ENCODE measurements around the gene DAPK3.
"Not testable (repeated sequence)": the region's sequence is repeated elsewhere in the genome, so short reads cannot be mapped to it uniquely, and the experiment has no call there.

DAPK3 gene

DNA sequence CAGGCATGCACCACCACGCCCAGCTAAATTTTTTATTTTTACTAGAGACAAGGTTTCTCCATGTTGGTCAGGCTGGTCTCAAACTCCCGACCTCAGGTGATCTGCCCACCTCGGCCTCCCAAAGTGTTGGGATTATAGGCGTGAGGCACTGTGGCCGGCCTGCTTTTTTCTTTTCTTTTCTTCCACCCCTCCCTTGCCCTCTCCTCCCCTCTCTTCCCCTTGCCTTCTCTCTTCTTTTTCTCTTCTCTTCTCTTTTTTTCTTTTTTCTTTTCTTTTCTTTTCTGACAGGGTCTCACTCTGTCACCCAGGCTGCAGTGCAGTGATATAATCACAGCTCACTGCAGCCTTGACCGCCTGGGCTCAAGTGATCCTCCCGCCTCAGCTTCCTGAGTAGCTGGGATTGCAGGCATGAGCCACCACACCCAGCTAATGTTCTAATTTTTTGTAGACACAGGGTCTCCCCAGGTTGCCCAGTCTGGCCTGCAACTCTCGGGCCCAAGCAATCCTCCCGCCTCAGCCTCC lies 18.1 kb downstream of the DAPK3 start:
- DNase-seq: not testable (repeated sequence)

DNA sequence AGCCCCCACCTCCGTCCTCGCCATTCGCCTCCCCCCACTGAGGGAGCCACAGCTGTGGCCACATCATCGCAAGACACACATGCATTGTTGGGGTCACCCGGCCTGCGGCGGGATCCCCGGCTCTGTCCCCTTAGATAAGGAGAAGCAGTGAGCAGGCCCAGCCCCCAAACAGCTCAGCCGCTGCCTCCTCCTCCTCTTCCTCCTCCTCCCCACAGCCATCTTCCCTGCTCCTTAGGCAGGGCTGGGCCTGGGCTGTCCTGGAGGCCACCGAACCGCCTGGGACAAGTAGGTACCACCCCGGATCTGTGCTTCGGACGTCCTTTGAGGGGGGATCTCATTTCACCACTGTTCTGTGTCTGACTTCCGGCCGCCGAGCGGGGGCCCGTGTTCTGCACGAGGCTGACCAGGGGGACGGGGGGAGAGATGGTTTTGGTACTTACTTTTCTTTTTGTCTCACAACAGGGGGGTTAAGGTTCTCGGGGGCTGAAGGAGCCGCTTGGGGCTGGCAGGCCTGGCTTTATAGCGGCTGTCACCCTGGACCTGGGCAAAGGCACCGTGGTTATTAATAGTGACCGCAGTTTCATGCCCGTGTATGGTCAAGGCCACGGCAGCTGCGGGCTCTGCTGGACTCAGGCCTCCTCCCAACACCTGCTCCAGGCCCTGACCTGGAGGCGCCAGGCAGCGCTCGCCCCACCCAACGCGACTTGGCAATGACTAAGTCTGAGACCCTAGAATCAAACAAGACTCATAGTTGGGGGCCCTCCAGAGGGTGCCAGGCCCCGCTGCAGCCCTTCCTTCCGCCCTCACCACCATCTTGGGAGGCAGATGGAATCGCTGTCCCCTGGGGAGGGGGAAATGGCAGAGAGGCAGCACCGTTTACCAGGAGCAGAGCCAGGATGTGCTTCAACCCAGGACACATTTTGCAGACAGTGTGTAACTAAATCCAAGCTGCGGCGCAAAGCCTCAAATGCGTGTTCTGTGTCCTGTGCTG lies 19.7 kb downstream of the DAPK3 start:
- peak in 1 of 2 experiments; percentile 48 for DNase-seq

DNA sequence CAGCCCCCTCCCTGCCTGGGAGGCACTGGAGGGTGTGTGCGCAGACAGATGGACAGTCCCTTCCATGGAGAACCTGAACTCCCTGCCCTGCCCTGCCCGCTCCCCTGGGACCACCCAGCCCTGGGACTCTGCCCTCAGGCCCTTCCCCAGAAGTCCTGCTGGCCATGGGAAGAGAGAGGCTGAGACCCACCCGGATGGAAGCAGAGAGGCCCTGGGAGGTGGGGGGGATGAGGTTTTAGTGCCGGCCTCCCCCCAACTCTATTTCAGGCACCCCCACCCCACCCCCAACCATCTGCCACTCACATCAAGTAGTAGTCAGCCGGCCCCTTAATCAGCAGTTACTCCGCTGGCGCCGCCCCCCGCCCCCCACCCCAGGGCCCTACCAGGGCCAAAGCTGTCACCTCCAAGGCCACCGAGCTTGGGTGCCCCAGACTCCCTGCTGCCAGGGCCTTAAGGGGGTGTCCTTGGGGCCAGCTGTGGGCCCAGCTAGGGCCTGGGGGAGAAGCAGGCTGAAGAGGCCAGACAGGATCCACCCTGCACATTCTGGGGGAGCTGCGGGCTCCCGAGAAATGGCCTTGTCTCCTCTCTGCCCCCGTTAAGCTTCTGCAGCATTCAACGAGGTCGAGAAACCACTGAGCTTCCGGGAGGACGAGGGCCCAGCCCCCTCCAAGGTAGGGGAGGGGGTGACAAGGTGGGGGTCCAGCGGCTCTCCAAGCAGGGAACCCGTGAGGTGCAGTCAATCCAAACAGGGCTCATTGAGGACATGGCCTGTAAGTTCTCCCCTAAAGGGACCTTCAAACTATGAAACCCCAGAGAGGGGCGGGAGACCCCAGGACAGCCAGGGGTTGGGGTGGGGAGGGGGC lies 20.7 kb downstream of the DAPK3 start:
- DNase-seq: no peak

DNA sequence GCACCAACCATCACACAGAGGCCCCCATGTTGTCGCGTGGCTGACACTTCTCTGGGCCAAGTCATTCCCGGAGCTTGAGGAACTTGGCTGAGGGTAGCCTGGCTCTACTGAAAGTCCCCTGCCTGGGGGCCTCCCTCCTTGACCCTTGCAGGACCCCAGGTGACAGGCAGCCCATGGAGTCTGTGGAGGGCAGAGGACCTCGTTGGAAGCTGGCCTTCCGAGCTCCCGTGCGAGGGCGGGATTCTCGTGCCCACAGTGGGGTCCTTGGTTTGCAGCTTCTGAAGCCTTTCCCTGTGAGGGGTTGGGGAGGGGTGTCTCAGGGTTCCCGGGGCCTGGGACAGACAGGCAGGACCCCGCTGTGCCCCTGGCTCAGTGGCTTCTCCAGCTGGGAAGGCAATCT lies 21.6 kb downstream of the DAPK3 start:
- DNase-seq: no peak

- not testable (repeated sequence) for DNase-seq
Observed at GRCh38 chr19:3947316-3947933, 23.5 kb downstream of the DAPK3 start.

DNA sequence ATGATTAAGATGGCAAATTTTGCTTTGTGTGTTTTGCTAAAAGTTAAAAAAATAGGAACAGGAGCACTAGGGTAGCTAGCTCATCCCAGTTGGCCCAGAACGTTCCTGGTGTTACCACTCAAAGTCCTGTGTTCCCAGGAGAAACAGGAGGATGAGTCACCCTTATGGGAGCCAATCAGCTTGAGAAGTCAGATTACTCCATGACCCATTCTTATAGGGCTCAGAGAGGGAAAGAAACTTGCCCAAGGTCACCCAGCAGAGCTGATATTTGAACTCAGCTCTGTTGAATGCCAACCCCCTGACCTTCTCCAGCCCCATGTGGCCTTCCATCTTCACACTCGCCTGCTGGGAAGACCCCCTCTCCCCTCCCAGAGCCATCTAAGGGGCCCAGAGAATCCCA lies 25.1 kb downstream of the DAPK3 start:
- DNase-seq: no peak

DNA sequence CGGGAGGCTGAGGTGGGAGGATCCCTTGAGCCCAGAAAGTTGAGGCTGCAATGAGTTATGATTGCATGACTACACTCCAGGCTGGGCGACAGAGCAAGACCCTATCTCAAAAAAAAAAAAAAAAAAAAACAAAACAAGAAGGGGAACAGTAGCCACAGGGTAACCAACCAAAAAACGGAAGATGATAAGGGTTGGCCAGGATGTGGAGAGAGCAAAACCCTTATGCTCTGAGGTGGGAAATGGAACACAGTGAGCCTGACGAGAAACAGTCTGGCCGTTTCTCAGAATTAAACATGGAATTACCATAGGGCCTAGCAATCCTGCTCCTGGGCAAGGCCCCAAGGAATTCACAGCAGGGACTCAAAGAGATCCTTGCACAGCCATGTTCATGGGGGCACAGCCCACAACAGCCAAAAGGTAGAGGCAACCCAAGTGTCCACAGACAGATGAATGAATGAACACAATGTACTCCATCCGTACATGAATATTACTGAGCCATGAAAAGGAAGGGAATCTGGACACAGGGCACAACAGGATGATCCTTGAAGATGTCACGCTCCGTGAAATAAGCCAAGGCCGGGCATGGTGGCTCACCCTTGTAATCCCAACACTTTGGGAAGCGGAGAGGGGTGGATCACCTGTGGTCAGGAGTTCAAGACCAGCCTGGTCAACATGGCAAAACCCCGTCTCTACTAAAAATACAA lies 26.7 kb downstream of the DAPK3 start:
- DNase-seq: no peak

GRCh38 chr19:3942790-3943409 lies 28.0 kb downstream of the DAPK3 start:
- DNase-seq: no peak

DNA sequence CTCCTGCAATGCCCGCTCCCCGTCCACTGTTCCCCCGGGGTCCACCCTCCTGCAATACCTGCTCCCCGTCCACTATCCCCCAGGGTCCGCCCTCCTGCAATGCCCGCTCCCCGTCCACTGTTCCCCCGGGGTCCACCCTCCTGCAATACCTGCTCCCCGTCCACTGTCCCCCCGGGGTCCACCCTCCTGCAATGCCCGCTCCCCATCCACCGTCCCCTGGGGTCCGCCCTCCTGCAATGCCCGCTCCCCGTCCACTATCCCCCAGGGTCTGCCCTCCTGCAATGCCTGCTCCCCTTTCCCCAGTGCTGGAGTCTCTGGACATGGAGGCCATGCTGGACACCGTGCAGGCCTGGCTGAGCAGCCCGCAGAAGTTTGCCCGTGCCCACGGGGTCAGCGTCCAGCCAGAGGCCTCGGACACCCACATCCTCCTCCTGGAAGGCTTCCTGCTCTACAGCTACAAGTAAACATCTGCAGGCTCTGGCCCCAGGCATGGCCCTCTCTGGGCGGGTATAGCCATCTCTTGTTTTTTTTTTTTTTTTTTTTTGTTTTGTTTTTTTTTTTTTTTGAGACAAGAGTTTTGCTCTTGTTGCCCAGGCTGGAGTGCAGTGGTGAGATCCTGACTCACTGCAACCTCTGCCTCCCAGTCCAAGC lies 32.5 kb downstream of the DAPK3 start:
- DNase-seq: not testable (repeated sequence)

- DNase-seq: no peak
Observed at GRCh38 chr19:3936506-3937442, 34.1 kb downstream of the DAPK3 start.

DNA sequence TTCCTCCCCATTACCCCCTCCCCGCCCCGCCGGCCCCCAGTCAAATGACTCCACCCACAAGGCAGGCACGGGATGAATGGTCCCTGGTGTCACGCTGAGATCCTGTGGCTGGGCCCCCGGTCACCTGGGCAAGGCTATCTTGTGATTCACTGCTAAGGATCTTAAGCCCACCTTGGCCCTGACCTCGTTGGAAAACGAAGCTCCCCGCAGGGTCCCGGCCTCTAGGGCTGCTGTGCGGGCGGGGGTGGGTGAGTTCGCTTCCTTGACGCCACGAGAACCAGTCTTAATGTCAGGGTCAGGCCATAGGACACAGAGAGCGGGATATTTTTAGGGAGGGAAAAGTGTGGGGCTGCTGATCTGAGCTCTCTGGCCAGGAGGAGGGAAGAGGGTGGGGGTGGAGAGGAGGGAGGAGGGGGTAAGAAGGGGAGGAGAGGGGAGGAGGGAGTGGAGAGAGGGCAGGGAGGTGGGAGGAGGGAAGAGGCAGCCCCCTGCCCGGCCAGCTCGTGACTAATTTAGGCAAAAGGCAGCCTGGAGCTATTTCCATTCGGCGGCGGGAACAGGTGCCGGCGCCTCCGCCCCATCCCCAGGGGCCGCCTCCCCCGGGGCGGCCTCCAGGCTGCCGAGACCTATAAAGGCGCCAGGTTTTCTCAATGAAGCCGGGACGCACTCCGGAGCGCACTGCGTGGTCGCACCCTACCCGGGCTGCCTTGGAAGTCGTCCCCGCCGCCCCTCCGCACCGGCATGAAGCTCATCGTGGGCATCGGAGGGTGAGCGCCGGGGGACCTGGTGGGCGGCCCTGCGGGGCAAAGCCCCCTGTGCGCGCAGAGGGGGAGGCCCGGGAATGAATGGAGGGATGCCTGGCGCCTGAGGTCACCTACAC lies 37.7 kb downstream of the DAPK3 start, which contains the start of gene NMRK2:
TSS of gene NMRK2 (plus strand) at position 139 of the 880 bp plus-strand sequence. CDS start at position 742, 603 bp downstream.
- no peak for DNase-seq

DNA sequence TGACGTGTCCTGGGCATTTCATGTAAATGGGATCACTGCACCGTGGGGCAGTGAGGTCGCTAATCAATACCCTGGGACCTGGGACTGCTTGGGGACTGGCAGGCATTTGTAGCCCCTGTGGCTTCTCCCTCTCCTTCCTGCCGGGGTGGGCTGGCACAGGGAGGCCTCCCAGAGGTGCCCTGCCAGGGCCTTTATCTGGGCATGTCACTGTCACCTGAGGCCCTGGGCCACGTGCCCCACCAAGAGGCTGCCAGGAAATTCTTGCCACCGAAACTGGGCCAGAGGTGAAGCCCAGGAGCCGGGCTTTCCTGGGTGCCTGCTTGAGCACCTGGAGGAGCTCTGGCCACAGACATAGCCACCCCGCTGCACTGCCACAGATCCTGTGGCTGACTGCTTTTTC lies 39.9 kb downstream of the DAPK3 start:
- no peak for DNase-seq

DNA sequence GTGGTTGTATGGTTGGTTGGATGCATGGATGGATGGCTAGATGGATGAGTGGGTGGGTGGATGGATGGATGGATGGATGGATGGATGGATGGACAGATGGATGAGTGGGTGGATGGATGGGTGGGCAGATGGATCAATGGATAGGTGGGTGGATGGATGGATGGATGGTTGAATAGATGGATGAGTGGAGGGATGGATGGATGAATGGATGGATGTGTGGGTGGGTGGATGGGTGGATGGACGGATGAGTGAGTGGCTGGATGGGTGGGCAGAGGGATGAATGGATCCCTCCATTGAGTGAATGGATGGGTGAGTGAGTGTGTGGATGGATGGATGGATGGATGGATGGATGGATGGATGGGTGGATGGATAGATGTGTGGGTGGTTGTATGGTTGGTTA lies 47.0 kb downstream of the DAPK3 start:
- DNase-seq: no peak

- no peak for DNase-seq
Observed at GRCh38 chr19:3923096-3923758, 47.7 kb downstream of the DAPK3 start.

GRCh38 chr19:3919793-3920192 lies 51.1 kb downstream of the DAPK3 start:
- DNase-seq: no peak

DNA sequence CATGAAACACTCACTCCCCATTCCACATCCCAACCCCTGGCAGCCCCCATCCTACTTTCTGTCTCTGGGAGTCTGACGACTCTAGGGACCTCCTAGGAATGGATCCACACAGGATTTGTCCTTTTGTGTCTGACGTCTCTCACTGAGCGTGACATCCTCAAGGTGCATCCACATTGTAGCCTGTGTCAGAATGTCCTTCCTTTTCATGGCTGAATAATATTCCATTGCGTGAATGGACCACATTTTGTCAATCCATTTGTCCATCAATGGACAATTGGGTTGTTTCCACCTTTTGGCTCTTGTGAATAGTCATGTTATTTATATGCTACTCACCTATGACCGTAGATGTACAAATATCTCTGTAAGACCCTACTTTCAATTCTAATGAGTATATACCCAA lies 54.9 kb downstream of the DAPK3 start:
- no peak for DNase-seq

GRCh38 chr19:3914199-3914598 lies 56.7 kb downstream of the DAPK3 start:
- no peak for DNase-seq

DNA sequence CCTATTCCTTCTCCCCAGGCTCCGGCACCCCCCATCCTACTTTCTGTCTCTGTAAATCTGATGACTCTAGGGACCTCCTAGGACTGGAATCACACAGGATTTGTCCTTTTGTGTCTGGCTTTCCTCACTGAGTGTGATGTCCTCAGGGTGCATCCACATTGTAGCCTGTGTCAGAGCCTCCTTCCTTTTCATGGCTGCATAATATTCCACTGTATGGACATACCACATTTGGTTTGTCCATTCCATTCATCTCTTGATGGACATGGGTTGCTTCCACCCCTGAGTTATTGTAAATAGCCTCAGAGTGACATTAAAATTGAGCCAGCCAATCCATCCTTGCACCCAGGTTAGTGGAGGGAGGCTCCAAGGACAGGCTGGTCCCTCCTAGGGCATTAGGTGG lies 60.8 kb downstream of the DAPK3 start:
- DNase-seq: no peak
